Panc1 (cell line): ENCODE results near the gene TRIM42. TPM values are rescaled to one million over a fixed set of nuclear protein-coding genes. Genes with fewer than 3 reads are reported as not detected.

ENCODE experiments used
- ATAC-seq: fragments of 200-7000 bp; cut with Tn5 transposase; 2 replicates; pipeline ENCODE4 v1.9.1; 2020; ENCODE audit warnings: mild to moderate bottlenecking, moderate library complexity
- BruUV-seq: library from RNA; stranded (reverse); fragments of 400-500 nt; replicated peaks from 2 replicates; lab custom pipeline; 2021; lab: Mats Ljungman, UMichigan
- CTCF ChIA-PET: fragments of 300-600 bp; sonication (Branson Sonifier 250); formaldehyde crosslinking; loops from one replicate; lab custom pipeline; 2022; ENCODE audit warnings: antibody characterized with exemption; lab: Charles Lee
- POLR2A ChIA-PET: fragments of 300-600 bp; sonication (Branson Sonifier 250); formaldehyde crosslinking; loops from one replicate; lab custom pipeline; 2022; ENCODE audit warnings: antibody characterized with exemption; lab: Charles Lee
- DNase-seq: peaks from one replicate; pipeline ENCODE4 v3.0.0-alpha.2; 2010; ENCODE audit warnings: low read depth, low spot score
- H3K27ac ChIP-seq: 2 replicates; pipeline ENCODE4 v1.5.1; 2011; ENCODE audit warnings: mild to moderate bottlenecking, low read length, inconsistent platforms
- H3K27me3 ChIP-seq: fragments of 200-500 bp; sonication (Bioruptor generic); 2 replicates; pipeline ENCODE4 v1.6.0; 2014; ENCODE audit warnings: low read length, inconsistent platforms; ENCODE audit not compliant: control insufficient read depth, insufficient read depth
- H3K36me3 ChIP-seq: fragments of 200-500 bp; sonication (Bioruptor generic); 2 replicates; pipeline ENCODE4 v1.5.1; 2014; ENCODE audit warnings: inconsistent platforms, mild to moderate bottlenecking, low read length, moderate library complexity; ENCODE audit not compliant: control insufficient read depth, insufficient read depth
- H3K4me1 ChIP-seq: 2 replicates; pipeline ENCODE4 v1.5.1; 2011; ENCODE audit warnings: inconsistent platforms, mild to moderate bottlenecking, low read length, moderate library complexity; ENCODE audit not compliant: control insufficient read depth, insufficient read depth
- H3K4me3 ChIP-seq, 2 experiments: 2 replicates each; pipeline ENCODE4 v1.5.1; 2011 to 2012; ENCODE audit warnings: low read depth in 2 of 2, low read length in 2 of 2, mild to moderate bottlenecking in 2 of 2, inconsistent platforms in 1 of 2, moderate library complexity in 1 of 2
- H3K9me3 ChIP-seq: fragments of 200-500 bp; sonication (Bioruptor generic); 2 replicates; pipeline ENCODE4 v1.5.1; 2014; ENCODE audit warnings: low read depth, mild to moderate bottlenecking, inconsistent platforms, low read length, moderate library complexity; ENCODE audit not compliant: control insufficient read depth, insufficient read depth
- POLR2AphosphoS5 ChIP-seq: IDR thresholded peaks from 2 replicates; pipeline ENCODE4 v1.6.1; 2012; ENCODE audit warnings: mild to moderate bottlenecking, low read depth, low read length, moderate library complexity
- SIN3A ChIP-seq: IDR thresholded peaks from 2 replicates; pipeline ENCODE4 v1.6.1; 2012; ENCODE audit warnings: low read depth, mild to moderate bottlenecking, low read length, moderate library complexity, borderline replicate concordance; ENCODE audit not compliant: insufficient read depth
- TCF7L2 ChIP-seq: IDR thresholded peaks from 2 replicates; pipeline ENCODE4 v1.6.1; 2011; ENCODE audit warnings: mild to moderate bottlenecking, low read depth, low read length, inconsistent platforms
- in situ Hi-C: cut with HindIII; loops from 2 replicates; pipeline ENCODE4 v1.10.0; 2016; ENCODE audit warnings: low sequenced_read_pairs, low pct_unique_long_range_greater_than_20kb
- intact Hi-C: fragments of 100-400 bp; cut with micrococcal nuclease; formaldehyde crosslinking; loops from one replicate; pipeline ENCODE4 v1.10.0; 2022; ENCODE audit not compliant: unreplicated experiment
- total RNA-seq: library from RNA; stranded (reverse); gene quantifications from one replicate; pipeline ENCODE4 v1.2.1, GENCODE V29; 2021; ENCODE audit not compliant: unreplicated experiment
- TF ChIP-seq, protein P1 (sequence below): fragments of 450-650 bp; IDR thresholded peaks from 2 replicates; pipeline ENCODE4 v1.5.1; 2017; ENCODE audit warnings: mild to moderate bottlenecking
- TF ChIP-seq, protein P2 (sequence below), 2 experiments: IDR thresholded peaks; 2 replicates each; pipeline ENCODE4 v1.6.1; 2011 to 2012; ENCODE audit warnings: low read depth in 2 of 2, control low read depth in 1 of 2, low read length in 1 of 2, mild to moderate bottlenecking in 1 of 2, moderate library complexity in 1 of 2; ENCODE audit not compliant: insufficient read depth in 1 of 2

TRIM42 gene
- total RNA-seq, 1 experiment from 2014 or later = not detected

- H3K9me3 ChIP-seq = no peaks in the 10 kb centered on the region
- no peaks in the 10 kb centered on the region for H3K27me3 ChIP-seq
- no peaks in the 10 kb centered on the region for H3K4me1 ChIP-seq
- TF ChIP-seq TCF7L2 (no peak), POLR2AphosphoS5 (no peak), SIN3A (no peak)
- TF ChIP-seq, protein P1, sequence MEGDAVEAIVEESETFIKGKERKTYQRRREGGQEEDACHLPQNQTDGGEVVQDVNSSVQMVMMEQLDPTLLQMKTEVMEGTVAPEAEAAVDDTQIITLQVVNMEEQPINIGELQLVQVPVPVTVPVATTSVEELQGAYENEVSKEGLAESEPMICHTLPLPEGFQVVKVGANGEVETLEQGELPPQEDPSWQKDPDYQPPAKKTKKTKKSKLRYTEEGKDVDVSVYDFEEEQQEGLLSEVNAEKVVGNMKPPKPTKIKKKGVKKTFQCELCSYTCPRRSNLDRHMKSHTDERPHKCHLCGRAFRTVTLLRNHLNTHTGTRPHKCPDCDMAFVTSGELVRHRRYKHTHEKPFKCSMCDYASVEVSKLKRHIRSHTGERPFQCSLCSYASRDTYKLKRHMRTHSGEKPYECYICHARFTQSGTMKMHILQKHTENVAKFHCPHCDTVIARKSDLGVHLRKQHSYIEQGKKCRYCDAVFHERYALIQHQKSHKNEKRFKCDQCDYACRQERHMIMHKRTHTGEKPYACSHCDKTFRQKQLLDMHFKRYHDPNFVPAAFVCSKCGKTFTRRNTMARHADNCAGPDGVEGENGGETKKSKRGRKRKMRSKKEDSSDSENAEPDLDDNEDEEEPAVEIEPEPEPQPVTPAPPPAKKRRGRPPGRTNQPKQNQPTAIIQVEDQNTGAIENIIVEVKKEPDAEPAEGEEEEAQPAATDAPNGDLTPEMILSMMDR = no peak
- TF ChIP-seq, protein P2, sequence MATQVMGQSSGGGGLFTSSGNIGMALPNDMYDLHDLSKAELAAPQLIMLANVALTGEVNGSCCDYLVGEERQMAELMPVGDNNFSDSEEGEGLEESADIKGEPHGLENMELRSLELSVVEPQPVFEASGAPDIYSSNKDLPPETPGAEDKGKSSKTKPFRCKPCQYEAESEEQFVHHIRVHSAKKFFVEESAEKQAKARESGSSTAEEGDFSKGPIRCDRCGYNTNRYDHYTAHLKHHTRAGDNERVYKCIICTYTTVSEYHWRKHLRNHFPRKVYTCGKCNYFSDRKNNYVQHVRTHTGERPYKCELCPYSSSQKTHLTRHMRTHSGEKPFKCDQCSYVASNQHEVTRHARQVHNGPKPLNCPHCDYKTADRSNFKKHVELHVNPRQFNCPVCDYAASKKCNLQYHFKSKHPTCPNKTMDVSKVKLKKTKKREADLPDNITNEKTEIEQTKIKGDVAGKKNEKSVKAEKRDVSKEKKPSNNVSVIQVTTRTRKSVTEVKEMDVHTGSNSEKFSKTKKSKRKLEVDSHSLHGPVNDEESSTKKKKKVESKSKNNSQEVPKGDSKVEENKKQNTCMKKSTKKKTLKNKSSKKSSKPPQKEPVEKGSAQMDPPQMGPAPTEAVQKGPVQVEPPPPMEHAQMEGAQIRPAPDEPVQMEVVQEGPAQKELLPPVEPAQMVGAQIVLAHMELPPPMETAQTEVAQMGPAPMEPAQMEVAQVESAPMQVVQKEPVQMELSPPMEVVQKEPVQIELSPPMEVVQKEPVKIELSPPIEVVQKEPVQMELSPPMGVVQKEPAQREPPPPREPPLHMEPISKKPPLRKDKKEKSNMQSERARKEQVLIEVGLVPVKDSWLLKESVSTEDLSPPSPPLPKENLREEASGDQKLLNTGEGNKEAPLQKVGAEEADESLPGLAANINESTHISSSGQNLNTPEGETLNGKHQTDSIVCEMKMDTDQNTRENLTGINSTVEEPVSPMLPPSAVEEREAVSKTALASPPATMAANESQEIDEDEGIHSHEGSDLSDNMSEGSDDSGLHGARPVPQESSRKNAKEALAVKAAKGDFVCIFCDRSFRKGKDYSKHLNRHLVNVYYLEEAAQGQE (IDR thresholded peaks at IDR 0.05; ENCODE audit: insufficient read depth in 1 of 2, low read depth in 2 of 2, low read length in 1 of 2) = no peak
- DNase-seq = no peak
- H3K36me3 ChIP-seq = no peaks in the 10 kb centered on the region
- ChIA-PET POLR2A (no interaction called here), CTCF (no interaction called here)
- ATAC-seq = no peak
- in situ Hi-C loops = no loop called here
- BruUV-seq = no TSS peak
- no peak overlapping the region for H3K4me3 ChIP-seq
- intact Hi-C loops = no loop called here
- H3K27ac ChIP-seq = no peak overlapping the region
These were observed 17.6 kb downstream of the TRIM42 start for GRCh38 chr3:140695361-140696061.

GRCh38 chr3:140699516-140700231 lies 21.8 kb downstream of the TRIM42 start:
- ChIA-PET POLR2A (no interaction called here), CTCF (no interaction called here)
- Histone ChIP-seq H3K27ac (no peak overlapping the region), H3K4me3 (no peak overlapping the region), H3K27me3 (no peaks in the 10 kb centered on the region), H3K4me1 (no peaks in the 10 kb centered on the region), H3K9me3 (no peaks in the 10 kb centered on the region), H3K36me3 (no peaks in the 10 kb centered on the region)
- no TSS peak for BruUV-seq
- in situ Hi-C loops (no loop called here), intact Hi-C loops (no loop called here)
- no peak for ATAC-seq
- TF ChIP-seq, protein P1 = no peak
- TF ChIP-seq SIN3A = no peak
- TF ChIP-seq TCF7L2 = no peak
- no peak for TF ChIP-seq POLR2AphosphoS5
- TF ChIP-seq, protein P2 (IDR thresholded peaks at IDR 0.05; ENCODE audit: insufficient read depth in 1 of 2, low read depth in 2 of 2, low read length in 1 of 2) = no peak
- DNase-seq = no peak
